Ovary (tissue), 3 donors: ENCODE measurements around the gene RBKS.

Source experiments
- EP300 ChIP-seq: sonication (generic); formaldehyde crosslinking; IDR thresholded peaks from one replicate; pipeline ENCODE4 v1.6.1; 2017; ENCODE audit warnings: antibody characterized with exemption
- POLR2A ChIP-seq: fragments of 450-650 bp; IDR thresholded peaks from one replicate; pipeline ENCODE4 v1.6.1; 2017; ENCODE audit warnings: antibody characterized with exemption, mild to moderate bottlenecking, moderate library complexity
- TF ChIP-seq, protein P1 (sequence below), 3 donors: fragments of 450-650 bp in 2 of 3; fragments of 200-600 bp in 1 of 3; IDR thresholded peaks; one replicate each; pipeline versions ENCODE4 v1.5.1 to v1.8.0; 2016 to 2022; ENCODE audit warnings: antibody characterized with exemption in 3 of 3, mild to moderate bottlenecking in 1 of 3
- donor health status: DM: no; HTN: no; CAD: no.

DNA sequence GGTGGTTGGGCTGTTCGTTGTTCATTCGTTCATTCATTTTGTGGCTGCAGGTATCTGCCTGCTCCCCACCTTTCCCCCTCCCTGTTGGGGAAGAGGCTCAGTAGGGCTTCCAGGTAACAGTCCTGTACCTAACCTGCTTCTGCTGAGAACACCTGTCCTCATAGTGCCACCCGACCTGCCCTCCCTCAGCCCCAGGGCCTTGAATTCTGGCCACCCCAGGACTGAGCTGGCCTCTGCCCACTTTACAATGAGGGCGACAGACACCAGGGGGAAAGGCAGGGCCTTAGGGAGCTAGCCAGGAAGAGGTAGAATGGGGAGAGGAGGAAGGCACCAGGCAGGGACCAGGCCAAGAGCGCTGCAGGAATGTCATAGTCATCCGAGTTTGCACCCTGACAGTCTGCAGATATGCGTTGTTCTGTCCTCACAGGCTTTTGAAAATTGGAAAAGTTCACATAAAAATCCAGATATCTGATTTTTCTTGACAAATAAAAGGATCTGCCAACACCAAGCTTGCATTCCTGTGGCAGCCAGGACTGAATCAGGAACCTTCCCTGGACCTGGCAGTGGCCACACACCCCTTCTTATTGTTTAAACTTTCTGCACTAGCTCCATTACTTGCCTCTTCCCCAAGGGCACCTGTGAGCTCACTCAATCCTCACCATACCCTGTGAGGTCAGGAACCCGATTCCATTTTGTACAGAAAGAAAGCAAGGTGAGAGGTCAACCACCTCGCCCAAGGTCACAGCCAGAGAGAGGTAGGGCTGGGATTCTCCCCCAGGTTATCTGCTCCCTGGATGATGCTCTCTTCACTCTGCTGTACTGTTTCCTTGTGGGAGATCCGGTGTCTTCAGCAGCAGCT is 153.9 kb downstream of the RBKS start:
- no peak for TF ChIP-seq POLR2A
- TF ChIP-seq, protein P1, sequence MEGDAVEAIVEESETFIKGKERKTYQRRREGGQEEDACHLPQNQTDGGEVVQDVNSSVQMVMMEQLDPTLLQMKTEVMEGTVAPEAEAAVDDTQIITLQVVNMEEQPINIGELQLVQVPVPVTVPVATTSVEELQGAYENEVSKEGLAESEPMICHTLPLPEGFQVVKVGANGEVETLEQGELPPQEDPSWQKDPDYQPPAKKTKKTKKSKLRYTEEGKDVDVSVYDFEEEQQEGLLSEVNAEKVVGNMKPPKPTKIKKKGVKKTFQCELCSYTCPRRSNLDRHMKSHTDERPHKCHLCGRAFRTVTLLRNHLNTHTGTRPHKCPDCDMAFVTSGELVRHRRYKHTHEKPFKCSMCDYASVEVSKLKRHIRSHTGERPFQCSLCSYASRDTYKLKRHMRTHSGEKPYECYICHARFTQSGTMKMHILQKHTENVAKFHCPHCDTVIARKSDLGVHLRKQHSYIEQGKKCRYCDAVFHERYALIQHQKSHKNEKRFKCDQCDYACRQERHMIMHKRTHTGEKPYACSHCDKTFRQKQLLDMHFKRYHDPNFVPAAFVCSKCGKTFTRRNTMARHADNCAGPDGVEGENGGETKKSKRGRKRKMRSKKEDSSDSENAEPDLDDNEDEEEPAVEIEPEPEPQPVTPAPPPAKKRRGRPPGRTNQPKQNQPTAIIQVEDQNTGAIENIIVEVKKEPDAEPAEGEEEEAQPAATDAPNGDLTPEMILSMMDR (IDR thresholded peaks at IDR 0.05): no peak
- TF ChIP-seq EP300: no peak
